HTR-8/SVneo (cell line): ENCODE measurements around the gene FRY.

Experiments
- DNase-seq: peaks from one replicate; pipeline ENCODE4 v3.0.0; 2011; ENCODE audit warnings: low spot score, mixed read lengths; ENCODE audit not compliant: insufficient read length
- FAIRE-seq: peaks from 2 replicates; lab custom pipeline; 2011; peaks lifted over from hg19 to GRCh38; lab: Jason Lieb, UNC

The FRY gene

GRCh38 chr13:32121316-32121715, 89.7 kb downstream of the FRY start:
- FAIRE-seq (no peak), DNase-seq (no peak)

GRCh38 chr13:32124743-32125142, 93.2 kb downstream of the FRY start:
- no peak for FAIRE-seq

GRCh38 chr13:32125221-32125689, 93.7 kb downstream of the FRY start:
- no peak for DNase-seq
- FAIRE-seq, result no peak

More at GRCh38 chr13:32124743-32125142, 93.2 kb downstream of the FRY start:
- DNase-seq, result no peak

- FAIRE-seq (no peak), DNase-seq (no peak)
Observed at GRCh38 chr13:32125751-32126150, 94.2 kb downstream of the FRY start.

GRCh38 chr13:32126278-32126677, 94.7 kb downstream of the FRY start:
- DNase-seq (no peak), FAIRE-seq (no peak)

GRCh38 chr13:32126756-32127155, 95.2 kb downstream of the FRY start:
- no peak for FAIRE-seq

GRCh38 chr13:32127691-32128090, 96.1 kb downstream of the FRY start:
- DNase-seq (no peak), FAIRE-seq (no peak)

More at GRCh38 chr13:32126756-32127155, 95.2 kb downstream of the FRY start:
- DNase-seq, result no peak

- no peak for DNase-seq
- no peak for FAIRE-seq
Observed at GRCh38 chr13:32134241-32135055, 102.9 kb downstream of the FRY start.

GRCh38 chr13:32135056-32135390, 103.4 kb downstream of the FRY start:
- FAIRE-seq (no peak), DNase-seq (no peak)

GRCh38 chr13:32135655-32136054, 104.1 kb downstream of the FRY start:
- FAIRE-seq (no peak), DNase-seq (no peak)

- DNase-seq, result no peak
- FAIRE-seq, result no peak
Observed at GRCh38 chr13:32136061-32136460, 104.5 kb downstream of the FRY start.

GRCh38 chr13:32136716-32137115, 105.1 kb downstream of the FRY start:
- no peak for DNase-seq
- no peak for FAIRE-seq

GRCh38 chr13:32139251-32139650, 107.7 kb downstream of the FRY start:
- FAIRE-seq (no peak), DNase-seq (no peak)

GRCh38 chr13:32140109-32140508, 108.5 kb downstream of the FRY start:
- DNase-seq, result no peak
- no peak for FAIRE-seq

- no peak for FAIRE-seq
Observed at GRCh38 chr13:32141462-32141861, 109.9 kb downstream of the FRY start.

GRCh38 chr13:32142115-32142514, 110.5 kb downstream of the FRY start:
- no peak for DNase-seq
- FAIRE-seq, result no peak

More at GRCh38 chr13:32141462-32141861, 109.9 kb downstream of the FRY start:
- no peak for DNase-seq

- DNase-seq, result peak; percentile 9
Observed at GRCh38 chr13:32142956-32143375, 111.4 kb downstream of the FRY start.

GRCh38 chr13:32147193-32147592, 115.6 kb downstream of the FRY start:
- FAIRE-seq, result no peak
- DNase-seq, result no peak

More at GRCh38 chr13:32142956-32143375, 111.4 kb downstream of the FRY start:
- no peak for FAIRE-seq

GRCh38 chr13:32147976-32148375, 116.4 kb downstream of the FRY start:
- no peak for DNase-seq
- FAIRE-seq, result no peak

- no peak for DNase-seq
- no peak for FAIRE-seq
Observed at GRCh38 chr13:32150239-32150638, 118.7 kb downstream of the FRY start.

- DNase-seq, result no peak
- no peak for FAIRE-seq
Observed at GRCh38 chr13:32150794-32151193, 119.2 kb downstream of the FRY start.

- no peak for FAIRE-seq
Observed at GRCh38 chr13:32151240-32151639, 119.7 kb downstream of the FRY start.

More at GRCh38 chr13:32151240-32151639, 119.7 kb downstream of the FRY start:
- DNase-seq, result no peak
